DOHH2 (cell line): ENCODE data around the gene CCDC80.

Experiments used
- CTCF ChIP-seq: fragments of 200-600 bp; sonication (generic); IDR thresholded peaks from one replicate; pipeline ENCODE4 v1.5.1; 2014; ENCODE audit warnings: antibody characterized with exemption, mild to moderate bottlenecking, low read depth, low read length; ENCODE audit not compliant: poor library complexity, severe bottlenecking
- EZH2phosphoT487 ChIP-seq: fragments of 200-600 bp; sonication (generic); IDR thresholded peaks from 2 replicates; pipeline ENCODE4 v1.6.1; 2017; ENCODE audit warnings: borderline replicate concordance, mild to moderate bottlenecking, antibody characterized with exemption, low read length, moderate library complexity, mixed read lengths

- TF ChIP-seq CTCF (no peak), EZH2phosphoT487 (no peak)
Measured at GRCh38 chr3:112634786-112635541, 6.0 kb downstream of the CCDC80 start.
